ENCODE measurements around the gene NEAT1.

Gene NEAT1

GRCh38 chr11:65390099-65390941 is 32.3 kb upstream of the NEAT1 start:
- DNase-seq, result no peak

- no peak for DNase-seq
Measured at GRCh38 chr11:65390996-65391395, 31.6 kb upstream of the NEAT1 start.

GRCh38 chr11:65392186-65392829 is 30.3 kb upstream of the NEAT1 start:
- DNase-seq, result no peak

- no peak for DNase-seq
Measured at GRCh38 chr11:65392899-65393298, 29.7 kb upstream of the NEAT1 start.

GRCh38 chr11:65393513-65394079 is 29.0 kb upstream of the NEAT1 start:
- DNase-seq, result no peak

- no peak for DNase-seq
Measured at GRCh38 chr11:65394125-65394536, 28.5 kb upstream of the NEAT1 start.

- no peak for DNase-seq
Measured at GRCh38 chr11:65395961-65396530, 26.6 kb upstream of the NEAT1 start.

- DNase-seq, result no peak
Measured at GRCh38 chr11:65396769-65397745, 25.5 kb upstream of the NEAT1 start.

GRCh38 chr11:65398362-65398910 is 24.2 kb upstream of the NEAT1 start:
- DNase-seq, result no peak

GRCh38 chr11:65399249-65399648 is 23.3 kb upstream of the NEAT1 start:
- no peak for DNase-seq

- no peak for DNase-seq
Measured at GRCh38 chr11:65399845-65400244, 22.8 kb upstream of the NEAT1 start.

- DNase-seq, result no peak
Measured at GRCh38 chr11:65400307-65401072, 22.1 kb upstream of the NEAT1 start.

- DNase-seq, result no peak
Measured at GRCh38 chr11:65401073-65401802, 21.4 kb upstream of the NEAT1 start.

- DNase-seq, result no peak
Measured at GRCh38 chr11:65401803-65402248, 20.8 kb upstream of the NEAT1 start.

- no peak for DNase-seq
Measured at GRCh38 chr11:65402790-65403189, 19.8 kb upstream of the NEAT1 start.

GRCh38 chr11:65403607-65404121 is 18.9 kb upstream of the NEAT1 start:
- DNase-seq, result no peak

GRCh38 chr11:65404210-65404609 is 18.4 kb upstream of the NEAT1 start:
- DNase-seq, result no peak

- DNase-seq, result no peak
Measured at GRCh38 chr11:65404638-65405339, 17.8 kb upstream of the NEAT1 start.

- DNase-seq, result no peak
Measured at GRCh38 chr11:65410936-65411680, 11.5 kb upstream of the NEAT1 start.
